Parathyroid adenoma (tissue), 2 donors: ENCODE data around the gene ZNF672.
"Not testable (repeated sequence)": the region's sequence is repeated elsewhere in the genome, so short reads cannot be mapped to it uniquely, and the experiment has no call there.

Experiments used
- H2AFZ ChIP-seq: fragments of 300-600 bp; sonication (generic); one replicate; pipeline ENCODE4 v1.7.0; 2017; ENCODE audit warnings: antibody characterized with exemption, mild to moderate bottlenecking
- H3K27ac ChIP-seq: fragments of 300-600 bp; sonication (generic); one replicate; pipeline ENCODE4 v1.7.0; 2017
- H3K27me3 ChIP-seq: fragments of 300-600 bp; sonication (generic); one replicate; pipeline ENCODE4 v1.7.0; 2017; ENCODE audit warnings: low read length; ENCODE audit not compliant: control insufficient read depth, insufficient read depth
- H3K36me3 ChIP-seq: fragments of 300-600 bp; sonication (generic); one replicate; pipeline ENCODE4 v1.7.0; 2017; ENCODE audit warnings: low read length; ENCODE audit not compliant: control insufficient read depth, insufficient read depth
- H3K4me1 ChIP-seq: fragments of 300-600 bp; sonication (generic); one replicate; pipeline ENCODE4 v1.7.0; 2017; ENCODE audit warnings: control low read depth
- H3K4me2 ChIP-seq: fragments of 300-600 bp; sonication (generic); one replicate; pipeline ENCODE4 v1.7.0; 2017; ENCODE audit warnings: low read length
- H3K4me3 ChIP-seq: fragments of 300-600 bp; sonication (generic); one replicate; pipeline ENCODE4 v1.7.0; 2017; ENCODE audit warnings: low read depth, low read length
- H3K79me2 ChIP-seq: fragments of 300-600 bp; sonication (generic); one replicate; pipeline ENCODE4 v1.7.0; 2017; ENCODE audit warnings: control low read depth
- H3K9ac ChIP-seq: fragments of 300-600 bp; sonication (generic); one replicate; pipeline ENCODE4 v1.7.0; 2017; ENCODE audit warnings: mild to moderate bottlenecking
- H3K9me3 ChIP-seq: fragments of 300-600 bp; sonication (generic); one replicate; pipeline ENCODE4 v1.7.0; 2017; ENCODE audit warnings: low read length; ENCODE audit not compliant: control insufficient read depth
- TF ChIP-seq, protein P1 (sequence below): fragments of 300-600 bp; sonication (generic); IDR thresholded peaks from one replicate; pipeline ENCODE4 v1.7.0; 2017; ENCODE audit warnings: antibody characterized with exemption, mild to moderate bottlenecking
- donor health status: primary hyperparathyroidism.

Gene ZNF672

GRCh38 chr1:248792342-248792741, 45.7 kb upstream of the ZNF672 start:
- Histone ChIP-seq H2AFZ (no peak overlapping the region), H3K27ac (no peak overlapping the region), H3K79me2 (no peaks in the 10 kb centered on the region), H3K27me3 (no peaks in the 10 kb centered on the region), H3K4me1 (no peaks in the 10 kb centered on the region), H3K4me2 (no peak overlapping the region), H3K36me3 (no peaks in the 10 kb centered on the region), H3K9ac (no peak overlapping the region), H3K4me3 (no peak overlapping the region), H3K9me3 (no peaks in the 10 kb centered on the region)
- TF ChIP-seq, protein P1, sequence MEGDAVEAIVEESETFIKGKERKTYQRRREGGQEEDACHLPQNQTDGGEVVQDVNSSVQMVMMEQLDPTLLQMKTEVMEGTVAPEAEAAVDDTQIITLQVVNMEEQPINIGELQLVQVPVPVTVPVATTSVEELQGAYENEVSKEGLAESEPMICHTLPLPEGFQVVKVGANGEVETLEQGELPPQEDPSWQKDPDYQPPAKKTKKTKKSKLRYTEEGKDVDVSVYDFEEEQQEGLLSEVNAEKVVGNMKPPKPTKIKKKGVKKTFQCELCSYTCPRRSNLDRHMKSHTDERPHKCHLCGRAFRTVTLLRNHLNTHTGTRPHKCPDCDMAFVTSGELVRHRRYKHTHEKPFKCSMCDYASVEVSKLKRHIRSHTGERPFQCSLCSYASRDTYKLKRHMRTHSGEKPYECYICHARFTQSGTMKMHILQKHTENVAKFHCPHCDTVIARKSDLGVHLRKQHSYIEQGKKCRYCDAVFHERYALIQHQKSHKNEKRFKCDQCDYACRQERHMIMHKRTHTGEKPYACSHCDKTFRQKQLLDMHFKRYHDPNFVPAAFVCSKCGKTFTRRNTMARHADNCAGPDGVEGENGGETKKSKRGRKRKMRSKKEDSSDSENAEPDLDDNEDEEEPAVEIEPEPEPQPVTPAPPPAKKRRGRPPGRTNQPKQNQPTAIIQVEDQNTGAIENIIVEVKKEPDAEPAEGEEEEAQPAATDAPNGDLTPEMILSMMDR: no peak

- H3K4me1 ChIP-seq: no peaks in the 10 kb centered on the region
- no peaks in the 10 kb centered on the region for H3K9me3 ChIP-seq
- no peaks in the 10 kb centered on the region for H3K27me3 ChIP-seq
- no peak overlapping the region for H3K4me3 ChIP-seq
- H3K4me2 ChIP-seq: no peak overlapping the region
- TF ChIP-seq, protein P1: no peak
- H3K79me2 ChIP-seq: no peaks in the 10 kb centered on the region
- no peak overlapping the region for H3K27ac ChIP-seq
- H3K36me3 ChIP-seq: no peaks in the 10 kb centered on the region
- no peak overlapping the region for H3K9ac ChIP-seq
- H2AFZ ChIP-seq: no peak overlapping the region
These were observed 44.4 kb upstream of the ZNF672 start for GRCh38 chr1:248793592-248793991.

GRCh38 chr1:248794663-248795062, 43.4 kb upstream of the ZNF672 start:
- H3K9ac ChIP-seq, H3K79me2 ChIP-seq, H3K4me1 ChIP-seq, H2AFZ ChIP-seq, H3K27ac ChIP-seq, H3K4me3 ChIP-seq, H3K9me3 ChIP-seq, H3K27me3 ChIP-seq, H3K4me2 ChIP-seq, H3K36me3 ChIP-seq: not testable (repeated sequence)

DNA sequence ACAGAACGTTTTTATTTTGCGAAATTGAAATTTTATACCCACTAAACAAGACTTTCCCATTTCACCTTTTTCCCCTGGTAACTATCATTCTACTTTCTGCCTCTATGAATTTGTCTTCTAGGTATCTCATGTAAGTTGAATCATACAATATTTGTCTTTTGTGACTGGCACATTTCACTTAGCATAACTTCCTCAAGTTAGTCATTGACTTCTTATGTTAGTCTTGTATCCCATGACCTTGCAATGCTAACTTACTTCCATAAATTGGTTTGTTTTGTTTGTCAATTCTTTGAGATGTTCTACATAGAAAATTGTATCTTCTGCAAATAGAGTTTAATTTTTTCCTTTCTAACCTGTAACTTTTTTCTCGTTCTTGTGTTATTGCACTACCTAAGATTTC, 39.2 kb upstream of the ZNF672 start:
- TF ChIP-seq, protein P1: no peak
- Histone ChIP-seq H3K79me2 (no peaks in the 10 kb centered on the region), H3K27ac (no peak overlapping the region), H3K4me2 (no peak overlapping the region), H3K4me3 (no peak overlapping the region), H2AFZ (no peak overlapping the region), H3K27me3 (no peaks in the 10 kb centered on the region), H3K9ac (no peak overlapping the region), H3K36me3 (no peaks in the 10 kb centered on the region), H3K9me3 (no peaks in the 10 kb centered on the region), H3K4me1 (no peaks in the 10 kb centered on the region)

GRCh38 chr1:248800459-248800858, 37.6 kb upstream of the ZNF672 start:
- H3K79me2 ChIP-seq: no peaks in the 10 kb centered on the region
- H3K36me3 ChIP-seq: no peaks in the 10 kb centered on the region
- H3K9ac ChIP-seq: no peak overlapping the region
- no peaks in the 10 kb centered on the region for H3K27me3 ChIP-seq
- no peak overlapping the region for H3K27ac ChIP-seq
- H3K9me3 ChIP-seq: no peaks in the 10 kb centered on the region
- no peaks in the 10 kb centered on the region for H3K4me1 ChIP-seq
- TF ChIP-seq, protein P1: no peak
- no peak overlapping the region for H2AFZ ChIP-seq
- no peak overlapping the region for H3K4me2 ChIP-seq
- H3K4me3 ChIP-seq: no peak overlapping the region
